Small intestine (tissue), 7 donors: ENCODE measurements around the gene ZDHHC18. TPM values are rescaled to one million over a fixed set of nuclear protein-coding genes. Genes with fewer than 3 reads are reported as not detected.
"Not testable (repeated sequence)": the region's sequence is repeated elsewhere in the genome, so short reads cannot be mapped to it uniquely, and the experiment has no call there.

Source experiments
- DNase-seq, 2 donors: peaks; one replicate each; pipeline versions ENCODE4 v3.0.0 to v3.0.0-alpha.2; 2013
- FAIRE-seq: peaks from 2 replicates; lab custom pipeline; 2012; peaks lifted over from hg19 to GRCh38; lab: Jason Lieb, UNC
- H3K27ac ChIP-seq, 3 donors: one replicate each; pipeline ENCODE4 v1.5.1; 2013; ENCODE audit warnings: low read length in 2 of 3, mild to moderate bottlenecking in 2 of 3, control low read depth in 1 of 3, inconsistent platforms in 1 of 3, low read depth in 1 of 3, moderate library complexity in 1 of 3
- H3K27me3 ChIP-seq, 3 donors: one replicate each; pipeline ENCODE4 v1.6.1; 2013; ENCODE audit warnings: low read length in 3 of 3, inconsistent platforms in 1 of 3; ENCODE audit not compliant: control insufficient read depth in 3 of 3, insufficient read depth in 3 of 3
- H3K36me3 ChIP-seq, 3 donors: one replicate each; pipeline ENCODE4 v1.6.1; 2013; ENCODE audit warnings: low read length in 3 of 3, inconsistent platforms in 1 of 3, low read depth in 1 of 3, mild to moderate bottlenecking in 1 of 3, moderate library complexity in 1 of 3; ENCODE audit not compliant: control insufficient read depth in 3 of 3, insufficient read depth in 2 of 3
- H3K4me1 ChIP-seq, 3 donors: one replicate each; pipeline ENCODE4 v1.6.1; 2013; ENCODE audit warnings: low read length in 2 of 3, inconsistent platforms in 1 of 3, low read depth in 1 of 3, mild to moderate bottlenecking in 1 of 3, moderate library complexity in 1 of 3; ENCODE audit not compliant: control insufficient read depth in 3 of 3, insufficient read depth in 2 of 3
- H3K4me3 ChIP-seq, 3 donors: one replicate each; pipeline ENCODE4 v1.5.1; 2013; ENCODE audit warnings: low read length in 3 of 3, control low read depth in 1 of 3, inconsistent platforms in 1 of 3, low read depth in 1 of 3, mild to moderate bottlenecking in 1 of 3, moderate library complexity in 1 of 3
- H3K9me3 ChIP-seq, 2 donors: one replicate each; pipeline ENCODE4 v1.6.1; 2013; ENCODE audit warnings: low read depth in 1 of 2, low read length in 1 of 2; ENCODE audit not compliant: control insufficient read depth in 2 of 2, insufficient read depth in 1 of 2
- WGBS, 3 donors: extraction: QIAGEN DNeasy Blood & Tissue Kit; methylation state at CpG; one replicate each; pipeline ENCODE4 v1.1.7; 2013; 5-methylcytosine and 5-hydroxymethylcytosine counted together
- polyA plus RNA-seq, 4 donors: library from polyadenylated mRNA; stranded (reverse) in 3 of 4; unstranded in 1 of 4; fragments of 200-250 nt in 3 of 4; fragments of 120-200 nt in 1 of 4; gene quantifications; one replicate each; pipeline versions ENCODE4 v1.2.1 to v1.2.3, GENCODE V29; 2013
- donor health status: healthy with polysubstance abuse.
- donor health status: control.
- donor health status: control.
- donor health status: Bipolar disorder and iron deficiency.
- donor health status: healthy.

Gene ZDHHC18
- polyA plus RNA-seq, 4 donors = 7.2 to 15.7 (median 9.2) TPM

DNA sequence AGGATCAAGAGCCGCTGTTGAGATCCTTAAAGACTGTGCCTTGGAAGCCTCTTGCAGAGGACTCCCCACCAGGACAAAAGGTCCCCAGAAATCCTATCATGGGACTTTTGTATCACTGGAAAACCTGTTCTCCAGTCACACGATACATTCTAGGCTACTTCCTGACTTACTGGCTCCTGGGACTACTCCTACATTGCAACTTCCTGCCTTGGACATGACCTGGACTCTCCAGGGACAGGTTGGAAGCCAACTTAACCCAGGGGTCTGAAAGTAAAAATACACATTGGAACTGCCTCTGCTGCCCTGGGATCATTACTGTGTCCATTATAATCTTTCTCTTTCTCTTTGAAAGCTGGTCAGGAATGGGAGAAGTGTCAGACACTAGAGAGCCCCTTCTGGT is 28.9 kb upstream of the ZDHHC18 start:
- Histone ChIP-seq H3K4me3 (no peak overlapping the region), H3K27me3 (no peaks in the 10 kb centered on the region), H3K4me1 (peaks cover 0 to 3% (median 0%) of the 10 kb centered on the region in 3 donors), H3K27ac (no peak overlapping the region), H3K9me3 (no peaks in the 10 kb centered on the region), H3K36me3 (peaks cover 4 to 26% (median 16%) of the 10 kb centered on the region in 3 donors)
- 90 to 93% (median 91%) methylated on average over 2 of the region's 2 CpGs for WGBS, 3 donors
- no peak for DNase-seq
- no peak for FAIRE-seq

DNA sequence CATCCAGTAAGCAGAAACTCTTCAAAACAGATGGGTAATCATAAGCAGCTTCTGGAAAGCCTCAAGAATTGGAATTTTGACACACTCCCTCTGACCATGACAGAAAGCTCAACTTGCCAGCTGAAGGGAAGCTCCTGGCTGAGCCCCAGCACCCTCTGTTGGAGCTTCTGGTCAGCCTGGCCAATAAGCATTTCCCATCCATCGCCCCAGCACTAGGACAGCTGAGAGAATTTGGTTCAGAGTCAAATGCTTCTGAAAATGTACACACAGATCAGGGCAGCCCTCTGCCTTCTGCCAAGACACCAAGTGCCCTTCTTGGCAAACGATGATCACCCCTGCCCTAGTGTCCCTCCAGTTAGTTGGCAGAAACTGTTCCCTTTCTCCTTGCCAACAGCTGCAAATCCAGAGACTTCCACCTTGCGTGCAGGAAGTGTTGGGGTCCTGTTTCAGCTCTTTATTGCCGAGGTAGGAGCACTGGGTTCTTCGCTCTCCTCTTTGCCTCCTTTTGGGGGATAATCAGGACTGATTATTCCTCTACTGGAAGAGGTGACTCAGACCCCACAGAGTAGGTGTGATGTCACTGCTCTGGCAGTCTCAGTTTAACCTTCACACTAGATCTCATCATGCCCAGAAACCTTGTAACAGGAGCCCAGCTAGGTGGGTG is 26.9 kb upstream of the ZDHHC18 start:
- FAIRE-seq = no peak
- H3K4me1 ChIP-seq = peaks cover 0 to 3% (median 0%) of the 10 kb centered on the region in 3 donors

DNA sequence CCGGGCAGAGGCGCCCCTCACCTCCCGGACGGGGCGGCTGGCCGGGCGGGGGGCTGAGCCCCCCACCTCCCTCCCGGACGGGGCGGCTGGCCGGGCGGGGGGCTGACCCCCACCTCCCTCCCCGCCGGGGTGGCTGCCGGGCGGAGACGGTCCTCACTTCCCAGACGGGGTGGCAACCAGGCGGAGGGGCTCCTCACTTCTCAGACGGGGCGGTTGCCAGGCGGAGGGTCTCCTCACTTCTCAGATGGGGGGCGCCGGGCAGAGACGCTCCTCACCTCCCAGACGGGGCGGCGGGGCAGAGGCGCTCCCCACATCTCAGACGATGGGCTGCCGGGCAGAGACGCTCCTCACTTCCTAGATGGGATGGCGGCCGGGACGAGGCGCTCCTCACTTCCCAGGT is 22.6 kb upstream of the ZDHHC18 start:
- H3K9me3 ChIP-seq = peaks cover 0 to 10% of the 10 kb centered on the region in 2 donors
- DNase-seq, H3K27ac ChIP-seq, H3K27me3 ChIP-seq, FAIRE-seq, H3K36me3 ChIP-seq, H3K4me1 ChIP-seq, H3K4me3 ChIP-seq: not testable (repeated sequence)
- WGBS, 3 donors = 97 to 99% (median 98%) methylated on average over 19 to 30 of the region's 36 CpGs

More for the DNA sequence above, 26.9 kb upstream of the ZDHHC18 start:
- no peak overlapping the region for H3K4me3 ChIP-seq
- H3K36me3 ChIP-seq = peaks cover 0 to 16% (median 6%) of the 10 kb centered on the region in 3 donors
- H3K27me3 ChIP-seq = no peaks in the 10 kb centered on the region
- H3K27ac ChIP-seq = peak overlapping the region in 1 of 3 donors; percentile 32
- 54 to 62% (median 61%) methylated on average over 5 of the region's 5 CpGs for whole genome bisulfite sequencing, 3 donors
- H3K9me3 ChIP-seq = no peaks in the 10 kb centered on the region
- DNase-seq = no peak

DNA sequence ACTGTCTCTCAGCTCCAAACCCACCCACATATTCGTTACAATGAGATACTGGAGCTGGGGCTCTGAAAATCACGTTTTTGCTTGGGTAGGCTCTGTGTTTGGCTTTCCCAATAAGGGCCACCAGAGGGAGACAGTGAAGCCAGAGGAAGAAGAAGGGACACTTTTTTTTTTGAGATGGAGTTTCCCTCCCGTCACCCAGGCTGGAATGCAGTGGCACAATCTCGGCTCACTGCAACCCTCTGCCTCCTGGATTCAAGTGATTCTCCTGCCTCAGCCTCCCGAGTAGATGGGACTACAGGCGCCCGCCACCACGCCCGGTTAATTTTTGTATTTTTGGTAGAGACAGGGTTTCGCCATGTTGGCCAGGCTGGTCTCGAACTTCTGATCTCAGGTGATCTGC is 16.4 kb upstream of the ZDHHC18 start:
- H3K36me3 ChIP-seq, H3K4me3 ChIP-seq, H3K27ac ChIP-seq, H3K4me1 ChIP-seq, FAIRE-seq, H3K27me3 ChIP-seq: not testable (repeated sequence)
- WGBS, 3 donors = 53 to 55% (median 53%) methylated on average over 11 of the region's 11 CpGs
- peaks cover 0 to 13% of the 10 kb centered on the region in 2 donors for H3K9me3 ChIP-seq
- DNase-seq = peak; percentile 75 to 76

DNA sequence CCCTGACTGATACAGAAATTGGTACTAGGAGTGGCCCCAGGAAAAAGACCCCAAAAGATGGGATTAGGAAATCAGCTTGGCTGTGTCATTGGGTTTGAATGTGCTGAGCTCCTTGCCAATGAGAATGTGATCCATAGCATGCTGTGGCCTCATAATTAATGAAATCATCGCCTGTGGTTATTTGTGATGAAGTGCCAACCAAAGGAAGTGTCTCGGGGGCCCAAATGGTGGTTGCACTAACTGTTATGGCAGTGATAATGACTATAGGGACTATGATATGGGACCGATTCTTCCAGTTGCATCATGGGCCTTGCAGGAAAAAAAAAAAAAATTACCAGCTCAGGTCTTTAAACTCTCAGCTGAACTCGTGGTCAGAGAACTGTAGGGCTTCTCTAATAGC is 15.4 kb upstream of the ZDHHC18 start:
- Histone ChIP-seq H3K9me3 (peaks cover 0 to 6% of the 10 kb centered on the region in 2 donors), H3K4me1 (no peaks in the 10 kb centered on the region), H3K27me3 (no peaks in the 10 kb centered on the region), H3K36me3 (no peaks in the 10 kb centered on the region), H3K4me3 (no peak overlapping the region), H3K27ac (no peak overlapping the region)
- WGBS, 3 donors = 66 to 73% (median 70%) methylated on average over 4 of the region's 4 CpGs
- no peak for DNase-seq
- FAIRE-seq = no peak

DNA sequence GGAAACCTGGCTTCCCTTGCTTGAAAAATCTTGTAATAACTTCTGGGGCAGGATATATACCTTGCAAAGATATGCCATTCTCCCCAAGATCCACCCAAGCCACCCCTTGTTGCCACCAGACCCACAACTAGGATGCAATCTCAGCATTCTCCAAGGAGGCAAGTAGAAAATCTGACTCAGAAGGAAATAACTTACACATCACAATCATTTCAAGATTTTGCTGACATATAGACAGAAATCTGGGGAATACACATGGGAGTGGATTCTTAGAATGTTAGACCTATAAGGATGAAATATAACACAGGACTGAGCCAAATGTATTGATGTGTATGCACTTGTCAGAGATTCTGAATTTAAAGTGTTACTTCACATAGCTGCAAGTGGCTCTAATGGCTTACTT is 14.8 kb upstream of the ZDHHC18 start:
- peaks cover 0 to 6% of the 10 kb centered on the region in 2 donors for H3K9me3 ChIP-seq
- no peaks in the 10 kb centered on the region for H3K36me3 ChIP-seq
- no peaks in the 10 kb centered on the region for H3K4me1 ChIP-seq
- no peak overlapping the region for H3K27ac ChIP-seq
- no peaks in the 10 kb centered on the region for H3K27me3 ChIP-seq
- FAIRE-seq (no peak), DNase-seq (no peak)
- no peak overlapping the region for H3K4me3 ChIP-seq

DNA sequence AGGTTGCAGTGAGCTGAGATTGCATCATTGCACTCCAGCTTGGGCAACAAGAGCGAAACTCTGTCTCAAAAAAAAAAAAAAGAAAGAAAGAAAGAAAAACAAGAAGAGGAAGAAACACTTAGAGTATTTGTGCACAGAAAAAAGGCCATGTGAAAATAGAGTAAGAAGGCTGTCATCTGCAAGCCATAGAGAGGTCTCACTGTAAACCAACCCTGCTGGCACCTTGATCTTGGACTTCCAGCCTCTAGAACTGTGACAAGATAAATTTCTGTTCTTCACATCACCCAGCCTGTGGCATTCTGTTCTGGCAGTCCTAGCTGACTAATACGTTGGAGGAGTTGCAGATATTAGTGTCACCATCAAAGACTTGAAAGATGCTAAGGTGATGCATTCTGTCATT is 12.1 kb upstream of the ZDHHC18 start:
- FAIRE-seq (no peak), DNase-seq (no peak)
- no peak overlapping the region for H3K4me3 ChIP-seq
- no peaks in the 10 kb centered on the region for H3K4me1 ChIP-seq
- WGBS, 3 donors = 88 to 93% (median 90%) methylated on average over 2 of the region's 2 CpGs
- no peaks in the 10 kb centered on the region for H3K36me3 ChIP-seq
- H3K9me3 ChIP-seq = peaks cover 0 to 6% of the 10 kb centered on the region in 2 donors
- H3K27ac ChIP-seq = no peak overlapping the region
- no peaks in the 10 kb centered on the region for H3K27me3 ChIP-seq

DNA sequence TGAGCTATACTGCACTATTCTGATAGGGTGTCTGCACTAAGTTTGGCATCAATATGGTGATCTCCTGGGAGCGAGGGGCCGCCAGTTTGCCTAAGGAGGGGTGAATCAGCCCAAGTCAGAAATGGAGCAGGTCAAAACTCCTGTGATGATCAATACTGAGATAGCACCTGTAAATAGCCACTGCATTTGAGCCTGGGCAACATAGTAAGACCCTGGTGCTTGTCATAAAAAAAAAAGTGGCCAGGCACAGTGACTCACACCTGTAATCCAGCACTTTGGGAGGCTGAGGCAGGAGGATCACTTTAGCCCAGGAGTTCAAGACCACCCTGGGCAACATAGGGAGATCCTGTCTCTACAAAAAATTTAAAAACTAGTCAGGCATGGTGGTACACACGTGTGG is 11.6 kb upstream of the ZDHHC18 start:
- no peaks in the 10 kb centered on the region for H3K4me1 ChIP-seq
- H3K27me3 ChIP-seq = no peaks in the 10 kb centered on the region
- H3K9me3 ChIP-seq = peaks cover 0 to 6% of the 10 kb centered on the region in 2 donors
- H3K36me3 ChIP-seq = no peaks in the 10 kb centered on the region
- DNase-seq (no peak), FAIRE-seq (no peak)
- 87 to 89% (median 88%) methylated on average over 3 of the region's 3 CpGs for WGBS, 3 donors
- no peak overlapping the region for H3K27ac ChIP-seq
- H3K4me3 ChIP-seq = no peak overlapping the region
